Immature natural killer cell (primary cell): ENCODE data around the gene ACER3. TPM values are rescaled to one million over a fixed set of nuclear protein-coding genes. Genes with fewer than 3 reads are reported as not detected.
"Not testable (repeated sequence)": the region's sequence is repeated elsewhere in the genome, so short reads cannot be mapped to it uniquely, and the experiment has no call there.

ENCODE experiments used
- DNase-seq, 3 donors: peaks; one replicate each; pipeline ENCODE4 v3.0.0; 2022; ENCODE audit warnings: mixed read lengths in 1 of 3
- H3K27ac Mint-ChIP-seq, 6 donors: one replicate each; pipeline ENCODE4 v1.8.0; 2020; ENCODE audit warnings: mixed read lengths in 6 of 6, mild to moderate bottlenecking in 5 of 6, inconsistent platforms in 4 of 6, moderate library complexity in 3 of 6
- H3K27me3 Mint-ChIP-seq, 3 donors: one replicate each; pipeline ENCODE4 v1.8.0; 2020 to 2021; ENCODE audit warnings: low read depth in 3 of 3, mild to moderate bottlenecking in 3 of 3, mixed read lengths in 3 of 3, moderate library complexity in 3 of 3, inconsistent platforms in 1 of 3
- H3K36me3 Mint-ChIP-seq, 3 donors: one replicate each; pipeline ENCODE4 v1.8.0; 2020; ENCODE audit warnings: mixed read lengths in 3 of 3, inconsistent platforms in 2 of 3, mild to moderate bottlenecking in 2 of 3
- H3K4me1 Mint-ChIP-seq, 2 donors: one replicate each; pipeline ENCODE4 v1.8.0; 2020; ENCODE audit warnings: inconsistent platforms in 2 of 2, mild to moderate bottlenecking in 2 of 2, mixed read lengths in 2 of 2, moderate library complexity in 1 of 2
- H3K4me3 Mint-ChIP-seq, 5 donors: one replicate each; pipeline ENCODE4 v1.8.0; 2020; ENCODE audit warnings: mild to moderate bottlenecking in 5 of 5, mixed read lengths in 5 of 5, inconsistent platforms in 3 of 5, moderate library complexity in 3 of 5
- H3K9me3 Mint-ChIP-seq, 6 donors: one replicate each; pipeline ENCODE4 v1.8.0; 2020; ENCODE audit warnings: mild to moderate bottlenecking in 6 of 6, mixed read lengths in 6 of 6, inconsistent platforms in 4 of 6, moderate library complexity in 3 of 6
- polyA plus RNA-seq, 3 donors: library from polyadenylated mRNA; unstranded; fragments of 300-500 nt; fragmentation: Illumina TruSeq; gene quantifications; one replicate each; pipeline ENCODE4 v1.2.3, GENCODE V29; 2021

The ACER3 gene
- polyA plus RNA-seq, 3 donors from 2014 or later: 3.3 to 8.4 (median 5.3) TPM

DNA sequence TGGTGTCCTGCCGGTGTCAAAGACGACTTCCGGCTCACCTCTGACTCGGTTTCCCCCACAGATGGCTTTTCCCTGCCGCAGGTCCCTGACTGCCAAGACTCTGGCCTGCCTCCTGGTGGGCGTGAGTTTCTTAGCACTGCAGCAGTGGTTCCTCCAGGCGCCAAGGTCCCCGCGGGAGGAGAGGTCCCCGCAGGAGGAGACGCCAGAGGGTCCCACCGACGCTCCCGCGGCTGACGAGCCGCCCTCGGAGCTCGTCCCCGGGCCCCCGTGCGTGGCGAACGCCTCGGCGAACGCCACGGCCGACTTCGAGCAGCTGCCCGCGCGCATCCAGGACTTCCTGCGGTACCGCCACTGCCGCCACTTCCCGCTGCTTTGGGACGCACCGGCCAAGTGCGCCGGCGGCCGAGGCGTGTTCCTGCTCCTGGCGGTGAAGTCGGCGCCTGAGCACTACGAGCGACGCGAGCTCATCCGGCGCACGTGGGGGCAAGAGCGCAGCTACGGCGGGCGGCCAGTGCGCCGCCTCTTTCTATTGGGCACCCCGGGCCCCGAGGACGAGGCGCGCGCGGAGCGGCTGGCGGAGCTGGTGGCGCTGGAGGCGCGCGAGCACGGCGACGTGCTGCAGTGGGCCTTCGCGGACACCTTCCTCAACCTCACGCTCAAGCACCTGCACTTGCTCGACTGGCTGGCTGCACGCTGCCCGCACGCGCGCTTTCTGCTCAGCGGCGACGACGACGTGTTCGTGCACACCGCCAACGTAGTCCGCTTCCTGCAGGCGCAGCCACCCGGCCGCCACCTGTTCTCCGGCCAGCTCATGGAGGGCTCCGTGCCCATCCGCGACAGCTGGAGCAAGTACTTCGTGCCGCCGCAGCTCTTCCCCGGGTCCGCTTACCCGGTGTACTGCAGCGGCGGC is 179.0 kb downstream of the ACER3 start:
- Mint-ChIP-seq H3K4me1 (peaks cover 9 to 10% of the 10 kb centered on the region in 2 donors), H3K9me3 (no peaks in the 10 kb centered on the region), H3K27me3 (peaks cover 22 to 31% (median 28%) of the 10 kb centered on the region in 3 donors), H3K4me3 (peak overlapping the region in 2 of 5 donors; percentile 28 to 36), H3K27ac (no peak overlapping the region), H3K36me3 (peaks cover 0 to 7% (median 0%) of the 10 kb centered on the region in 3 donors)
- peak in 1 of 3 donors; percentile 4 for DNase-seq

DNA sequence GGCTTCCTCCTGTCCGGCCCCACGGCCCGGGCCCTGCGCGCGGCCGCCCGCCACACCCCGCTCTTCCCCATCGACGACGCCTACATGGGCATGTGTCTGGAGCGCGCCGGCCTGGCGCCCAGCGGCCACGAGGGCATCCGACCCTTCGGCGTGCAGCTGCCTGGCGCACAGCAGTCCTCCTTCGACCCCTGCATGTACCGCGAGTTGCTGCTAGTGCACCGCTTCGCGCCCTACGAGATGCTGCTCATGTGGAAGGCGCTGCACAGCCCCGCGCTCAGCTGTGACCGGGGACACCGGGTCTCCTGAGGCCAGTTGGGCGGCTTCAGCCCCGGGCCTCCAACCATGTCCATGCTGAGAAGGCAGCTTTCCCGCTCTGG is 179.7 kb downstream of the ACER3 start:
- Mint-ChIP-seq H3K27me3 (peaks cover 19 to 31% (median 28%) of the 10 kb centered on the region in 3 donors), H3K9me3 (no peaks in the 10 kb centered on the region), H3K27ac (no peak overlapping the region), H3K4me1 (peaks cover 9 to 10% of the 10 kb centered on the region in 2 donors), H3K4me3 (no peak overlapping the region), H3K36me3 (peaks cover 0 to 7% (median 0%) of the 10 kb centered on the region in 3 donors)
- no peak for DNase-seq

DNA sequence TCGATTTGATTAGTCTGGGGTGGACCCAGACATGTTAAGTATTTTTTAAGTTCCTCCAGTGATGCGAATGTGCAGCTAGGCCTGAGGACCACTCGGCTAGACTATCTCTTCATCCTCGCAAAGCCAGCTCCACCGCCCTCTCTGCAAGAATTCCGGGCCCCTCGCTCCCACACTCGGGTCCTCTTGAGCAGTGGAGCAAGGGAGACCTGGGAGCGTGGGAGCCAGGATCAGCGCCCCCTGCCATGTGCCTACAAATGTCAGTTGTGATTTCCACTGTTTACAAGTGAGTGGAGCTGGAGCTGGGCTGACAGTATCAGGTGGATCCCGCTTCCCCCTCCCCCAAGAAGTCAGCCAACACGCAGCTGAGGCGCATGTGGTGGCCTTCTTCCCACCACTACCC is 180.2 kb downstream of the ACER3 start:
- Mint-ChIP-seq H3K4me3 (no peak overlapping the region), H3K27ac (no peak overlapping the region), H3K9me3 (no peaks in the 10 kb centered on the region), H3K27me3 (peaks cover 18 to 31% (median 31%) of the 10 kb centered on the region in 3 donors), H3K4me1 (peaks cover 9 to 10% of the 10 kb centered on the region in 2 donors), H3K36me3 (peaks cover 0 to 7% (median 0%) of the 10 kb centered on the region in 3 donors)
- no peak for DNase-seq

DNA sequence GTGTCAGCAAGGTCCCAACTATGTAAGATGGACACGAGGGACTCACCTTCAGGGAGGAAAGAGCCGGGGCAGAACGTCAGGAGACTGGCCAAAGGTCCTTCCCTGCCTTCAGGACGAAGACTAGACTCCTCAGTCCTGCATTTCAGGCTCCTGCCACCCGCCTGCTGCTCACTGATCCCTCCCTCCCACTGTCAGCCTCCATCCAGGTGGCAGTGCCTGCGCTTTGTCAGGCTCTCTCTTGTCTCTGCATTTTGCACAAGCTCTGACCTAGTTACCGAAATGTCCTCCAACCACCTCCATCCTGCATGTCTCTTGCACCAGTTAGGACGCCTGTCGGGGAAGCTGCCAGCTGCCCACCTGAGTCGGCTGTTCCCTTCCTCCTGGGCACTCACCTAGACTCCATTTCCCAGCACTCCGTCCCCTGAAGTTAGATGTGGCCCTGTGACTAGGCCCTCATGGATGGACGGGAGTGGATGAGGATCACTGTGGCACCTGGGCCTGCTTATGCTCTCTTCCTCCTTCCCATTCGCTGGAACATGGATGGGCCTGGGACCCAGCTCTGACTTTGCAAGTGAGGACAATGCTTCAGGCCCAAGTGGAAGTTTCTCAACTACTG is 181.5 kb downstream of the ACER3 start:
- Mint-ChIP-seq H3K27me3 (peaks cover 22 to 29% (median 29%) of the 10 kb centered on the region in 3 donors), H3K4me3 (peak overlapping the region in 1 of 5 donors; percentile 22), H3K36me3 (peaks cover 0 to 7% (median 0%) of the 10 kb centered on the region in 3 donors), H3K27ac (no peak overlapping the region), H3K4me1 (peaks cover 14 to 20% of the 10 kb centered on the region in 2 donors), H3K9me3 (no peaks in the 10 kb centered on the region)
- DNase-seq: no peak

DNA sequence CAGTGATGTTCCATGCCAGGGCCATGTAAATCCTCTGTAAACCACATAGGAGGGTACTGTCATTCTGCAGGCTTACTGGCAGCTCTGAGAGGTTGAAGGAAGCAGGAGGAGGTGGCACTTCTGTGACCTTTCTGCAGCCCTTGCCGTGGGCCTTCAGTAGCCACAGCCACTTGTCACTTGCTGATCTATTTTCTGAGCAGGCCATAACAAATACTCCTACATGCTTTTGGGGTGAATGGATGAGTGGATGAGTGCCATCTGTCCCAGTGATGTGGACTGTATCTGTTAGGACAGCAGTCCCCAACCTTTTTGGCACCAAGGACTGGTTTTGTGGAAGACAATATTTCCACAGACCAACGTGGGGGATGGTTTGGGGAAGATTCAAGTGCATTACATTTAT is 183.6 kb downstream of the ACER3 start:
- no peak overlapping the region for H3K4me3 Mint-ChIP-seq
- peaks cover 15% of the 10 kb centered on the region in 3 donors for H3K27me3 Mint-ChIP-seq
- DNase-seq: no peak
- no peaks in the 10 kb centered on the region for H3K36me3 Mint-ChIP-seq
- no peak overlapping the region for H3K27ac Mint-ChIP-seq
- H3K4me1 Mint-ChIP-seq: peaks cover 13 to 14% of the 10 kb centered on the region in 2 donors
- no peaks in the 10 kb centered on the region for H3K9me3 Mint-ChIP-seq

DNA sequence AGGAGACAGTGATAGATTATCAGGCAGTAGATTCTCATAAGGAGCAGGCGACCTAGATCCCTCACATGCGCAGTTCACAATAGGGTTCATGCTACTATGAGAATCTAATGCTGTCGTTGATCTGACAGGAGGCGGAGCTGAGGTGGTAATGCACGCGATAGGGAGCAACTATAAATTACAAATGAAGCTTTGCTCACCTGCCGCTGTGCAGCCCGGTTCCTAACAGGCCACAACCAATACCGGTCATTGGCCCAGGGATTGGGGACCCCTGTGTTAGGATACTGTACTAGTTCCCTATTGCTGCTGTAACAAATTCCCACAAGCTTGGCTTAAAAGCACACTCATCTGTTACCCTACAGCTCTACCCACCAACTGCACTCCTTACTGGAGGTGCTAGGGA is 184.2 kb downstream of the ACER3 start:
- no peaks in the 10 kb centered on the region for H3K9me3 Mint-ChIP-seq
- no peak for DNase-seq
- no peak overlapping the region for H3K4me3 Mint-ChIP-seq
- peaks cover 13 to 15% (median 15%) of the 10 kb centered on the region in 3 donors for H3K27me3 Mint-ChIP-seq
- peaks cover 12 to 14% of the 10 kb centered on the region in 2 donors for H3K4me1 Mint-ChIP-seq
- no peak overlapping the region for H3K27ac Mint-ChIP-seq
- H3K36me3 Mint-ChIP-seq: no peaks in the 10 kb centered on the region

DNA sequence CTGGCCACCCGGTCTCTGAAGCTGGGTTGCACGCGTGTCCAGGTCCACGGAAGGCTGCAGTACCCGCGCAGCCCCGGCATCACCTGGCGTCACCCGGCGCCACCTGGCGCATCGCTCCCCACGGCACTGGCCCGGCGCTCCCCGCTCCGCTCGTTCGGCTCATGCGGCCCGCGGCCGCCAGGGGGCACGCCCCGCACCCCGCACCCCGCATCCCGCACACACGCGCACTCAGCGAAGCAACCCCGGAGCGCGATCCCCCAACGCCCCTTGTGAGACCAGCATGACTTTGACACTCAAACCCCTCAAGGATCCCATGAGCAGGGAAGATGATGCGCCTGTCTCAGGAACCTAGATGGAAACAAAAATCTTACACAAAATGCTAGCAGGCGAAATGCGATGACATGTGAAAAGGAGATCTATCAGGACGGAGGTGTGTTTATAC is 185.4 kb downstream of the ACER3 start:
- H3K27ac Mint-ChIP-seq: peak overlapping the region in 1 of 6 donors; percentile 30

DNA sequence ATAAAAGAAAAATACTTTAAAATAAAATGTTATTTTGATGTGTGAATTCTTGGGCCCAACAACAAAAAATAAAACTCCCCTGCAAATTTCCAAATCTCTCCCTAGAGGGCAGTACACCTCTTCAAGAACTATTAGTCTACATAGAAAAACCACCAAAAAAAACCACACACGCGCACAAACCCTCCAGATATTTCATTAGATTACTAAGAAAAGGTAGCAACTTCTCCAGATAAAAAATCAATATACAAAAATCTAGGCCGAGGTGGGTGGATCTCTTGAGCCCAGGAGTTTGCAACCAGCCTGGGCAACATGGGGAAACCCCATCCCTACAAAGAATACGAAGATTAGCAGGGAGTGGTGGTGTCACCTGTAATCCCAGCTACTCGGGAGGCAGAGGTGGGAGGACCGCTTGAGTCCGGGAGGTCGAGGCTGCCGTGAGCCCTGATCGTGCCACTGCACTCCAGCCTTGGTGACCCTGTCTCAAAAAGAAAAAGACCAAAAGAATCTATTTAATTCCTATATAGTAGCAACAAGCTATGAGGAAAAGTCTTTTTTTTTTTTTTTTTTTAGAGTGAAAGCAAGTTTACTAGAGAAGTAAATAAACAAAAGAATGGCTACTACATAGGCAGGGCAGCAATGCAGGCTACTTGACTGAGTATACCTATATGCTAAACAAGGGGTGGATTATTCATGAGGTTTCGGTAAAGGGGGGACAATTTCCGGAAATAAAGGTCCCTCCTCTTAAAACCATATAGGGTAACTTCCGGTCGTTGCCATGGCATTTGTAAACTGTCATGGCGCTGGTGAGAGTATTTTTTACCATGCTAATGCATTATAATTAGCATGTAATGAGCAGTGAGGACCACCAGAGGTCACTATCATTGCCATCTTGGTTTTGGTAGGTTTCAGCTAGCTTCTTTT is 186.5 kb downstream of the ACER3 start:
- Mint-ChIP-seq H3K36me3 (no peaks in the 10 kb centered on the region), H3K4me1 (peaks cover 10 to 14% of the 10 kb centered on the region in 2 donors), H3K4me3 (peak overlapping the region; percentile 77 to 93 (median 80)), H3K27ac (peak overlapping the region; percentile 9 to 88 (median 62)), H3K9me3 (no peaks in the 10 kb centered on the region), H3K27me3 (peaks cover 5 to 13% (median 10%) of the 10 kb centered on the region in 3 donors)
- peak; percentile 91 to 93 (median 92) for DNase-seq

More for the DNA sequence above, 185.4 kb downstream of the ACER3 start:
- peaks cover 8 to 13% (median 11%) of the 10 kb centered on the region in 3 donors for H3K27me3 Mint-ChIP-seq
- H3K36me3 Mint-ChIP-seq: no peaks in the 10 kb centered on the region
- H3K9me3 Mint-ChIP-seq: no peaks in the 10 kb centered on the region
- H3K4me1 Mint-ChIP-seq: peaks cover 10 to 14% of the 10 kb centered on the region in 2 donors
- peak; percentile 36 to 39 (median 38) for DNase-seq
- H3K4me3 Mint-ChIP-seq: peak overlapping the region in 1 of 5 donors; percentile 70

DNA sequence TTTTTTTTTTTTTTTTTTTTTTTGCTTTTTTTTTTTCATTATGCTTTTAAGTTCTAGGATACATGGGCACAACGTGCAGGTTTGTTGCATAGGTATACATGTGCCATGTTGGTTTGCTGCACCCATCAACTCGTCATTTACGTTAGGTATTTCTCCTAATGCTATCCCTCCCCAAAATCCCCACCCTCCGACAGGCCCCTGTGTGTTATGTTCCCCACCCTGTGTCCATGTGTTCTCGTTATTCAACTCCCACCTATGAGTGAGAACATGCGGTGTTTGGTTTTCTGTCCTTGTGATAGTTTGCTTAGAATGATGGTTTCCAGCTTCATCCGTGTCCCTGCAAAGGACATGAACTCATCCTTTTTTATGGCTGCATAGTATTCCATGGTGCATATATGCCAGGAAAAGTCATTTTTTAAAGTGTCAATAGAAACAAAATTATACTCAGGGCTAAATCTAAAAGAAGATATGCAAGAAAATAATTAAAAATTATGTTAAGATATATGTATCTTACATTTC is 187.3 kb downstream of the ACER3 start:
- H3K36me3 Mint-ChIP-seq, DNase-seq, H3K9me3 Mint-ChIP-seq, H3K4me3 Mint-ChIP-seq, H3K27ac Mint-ChIP-seq: not testable (repeated sequence)
- Mint-ChIP-seq H3K4me1 (peaks cover 10 to 14% of the 10 kb centered on the region in 2 donors), H3K27me3 (peaks cover 4 to 13% (median 5%) of the 10 kb centered on the region in 3 donors)

DNA sequence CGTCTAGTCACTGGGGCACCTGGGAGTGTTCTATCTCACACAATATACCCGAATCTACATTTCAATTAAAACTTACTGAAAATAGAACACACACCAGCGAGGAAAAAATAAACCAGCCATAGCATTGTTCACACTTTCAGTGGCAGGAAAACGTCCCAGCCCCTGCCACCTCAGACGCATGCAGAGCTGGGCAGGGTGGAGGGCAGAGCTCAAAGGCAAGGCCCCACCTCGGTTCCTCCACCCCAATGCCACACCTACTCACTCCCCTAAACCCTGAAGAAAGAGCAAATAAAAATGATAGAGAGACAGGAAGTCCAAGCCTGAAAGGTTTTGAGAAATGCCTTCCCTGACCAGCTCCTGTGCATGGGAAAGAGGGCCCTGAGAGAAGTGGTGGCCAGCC is 188.3 kb downstream of the ACER3 start:
- H3K9me3 Mint-ChIP-seq: no peaks in the 10 kb centered on the region
- no peak overlapping the region for H3K27ac Mint-ChIP-seq
- DNase-seq: no peak
- H3K4me3 Mint-ChIP-seq: no peak overlapping the region
- H3K4me1 Mint-ChIP-seq: peaks cover 10 to 14% of the 10 kb centered on the region in 2 donors
- H3K36me3 Mint-ChIP-seq: no peaks in the 10 kb centered on the region
- peaks cover 4 to 11% (median 5%) of the 10 kb centered on the region in 3 donors for H3K27me3 Mint-ChIP-seq

DNA sequence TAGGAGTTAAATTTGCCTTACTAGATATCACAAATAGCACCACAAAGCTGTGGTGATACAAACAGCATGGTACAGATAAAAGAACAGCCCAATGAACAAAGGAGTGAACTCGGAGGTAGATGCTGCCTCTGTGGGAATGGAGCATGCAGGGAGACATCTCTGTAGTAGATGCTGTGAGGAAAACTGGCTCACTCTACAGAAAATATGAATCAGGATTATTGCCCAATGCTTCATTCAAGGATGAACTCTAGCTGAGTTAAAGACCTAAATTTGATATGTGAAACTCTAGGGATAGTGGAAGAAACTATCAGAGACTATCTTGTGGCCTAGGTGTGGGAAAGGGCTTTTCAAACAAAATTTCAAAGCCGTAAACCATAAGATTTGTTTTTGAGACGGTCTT is 190.8 kb downstream of the ACER3 start:
- Mint-ChIP-seq H3K27me3 (peaks cover 2 to 5% (median 5%) of the 10 kb centered on the region in 3 donors), H3K4me3 (no peak overlapping the region), H3K4me1 (peaks cover 10% of the 10 kb centered on the region in 2 donors), H3K27ac (no peak overlapping the region), H3K9me3 (peaks cover 0 to 3% (median 0%) of the 10 kb centered on the region in 6 donors), H3K36me3 (no peaks in the 10 kb centered on the region)
- no peak for DNase-seq

DNA sequence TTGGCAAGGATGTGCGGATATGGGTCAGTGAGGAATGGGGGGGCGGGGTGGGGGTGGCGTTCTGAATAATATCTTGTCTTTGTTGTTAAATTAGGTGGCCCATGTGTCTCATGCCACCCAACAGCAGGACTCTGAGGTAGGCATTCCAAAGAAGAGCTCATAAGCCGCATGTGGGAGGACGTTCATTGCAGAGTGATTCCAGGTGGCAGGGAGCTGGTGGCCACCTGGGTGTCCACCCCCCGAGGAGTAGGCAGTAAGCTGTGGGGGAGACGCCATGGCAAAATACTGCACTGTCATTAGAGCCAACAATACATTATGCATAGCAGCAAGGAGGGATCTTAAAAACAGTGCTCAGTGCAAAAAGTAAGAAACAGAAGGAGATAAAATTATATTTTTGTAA is 191.8 kb downstream of the ACER3 start:
- no peak for DNase-seq
- Mint-ChIP-seq H3K9me3 (peaks cover 0 to 7% (median 1%) of the 10 kb centered on the region in 6 donors), H3K36me3 (no peaks in the 10 kb centered on the region), H3K4me1 (peaks cover under 1 to 5% of the 10 kb centered on the region in 2 donors), H3K27me3 (peaks cover 2 to 5% (median 3%) of the 10 kb centered on the region in 3 donors), H3K4me3 (no peak overlapping the region), H3K27ac (no peak overlapping the region)
